IPS DF 4.7 (cell line): Measurements from ENCODE around the gene HLX.

Experiments
- DNase-seq: peaks from one replicate; pipeline ENCODE4 v3.0.0-alpha.2; 2013; ENCODE audit warnings: low spot score; ENCODE audit errors: extremely low read depth

Gene HLX

DNA sequence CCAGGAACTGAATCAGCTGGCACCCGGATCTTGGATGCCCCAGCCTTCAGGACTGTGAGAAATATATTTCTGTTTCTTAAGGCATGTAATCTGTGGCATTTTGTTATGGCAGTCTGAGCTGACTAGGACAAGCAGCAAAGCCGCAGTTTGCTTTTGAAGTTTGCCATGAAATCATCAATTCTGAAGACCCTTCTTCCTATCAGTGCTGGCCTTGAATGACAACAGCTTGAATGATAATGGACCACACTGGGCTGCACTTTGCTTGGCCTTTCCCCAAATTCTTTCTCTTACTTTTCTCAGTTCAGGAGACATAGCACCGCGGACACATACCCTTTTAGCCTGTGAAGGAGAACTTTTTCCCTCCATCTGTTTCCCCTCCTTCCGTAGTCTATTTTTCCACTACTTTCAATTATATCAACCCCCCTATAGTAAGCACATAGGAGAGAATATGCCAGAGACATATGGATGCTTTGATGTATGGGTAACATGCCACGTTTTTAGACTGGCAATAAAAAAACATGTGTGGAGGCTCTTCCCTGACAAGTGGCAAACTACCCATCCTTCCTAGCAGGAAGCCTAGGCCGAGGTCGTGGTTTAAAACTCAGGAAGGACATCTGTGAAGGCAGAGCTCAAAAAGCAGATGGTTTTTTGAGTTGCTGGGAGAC lies 42.9 kb downstream of the HLX start:
- no peak for DNase-seq

GRCh38 chr1:220922951-220923350 lies 43.7 kb downstream of the HLX start:
- no peak for DNase-seq

DNA sequence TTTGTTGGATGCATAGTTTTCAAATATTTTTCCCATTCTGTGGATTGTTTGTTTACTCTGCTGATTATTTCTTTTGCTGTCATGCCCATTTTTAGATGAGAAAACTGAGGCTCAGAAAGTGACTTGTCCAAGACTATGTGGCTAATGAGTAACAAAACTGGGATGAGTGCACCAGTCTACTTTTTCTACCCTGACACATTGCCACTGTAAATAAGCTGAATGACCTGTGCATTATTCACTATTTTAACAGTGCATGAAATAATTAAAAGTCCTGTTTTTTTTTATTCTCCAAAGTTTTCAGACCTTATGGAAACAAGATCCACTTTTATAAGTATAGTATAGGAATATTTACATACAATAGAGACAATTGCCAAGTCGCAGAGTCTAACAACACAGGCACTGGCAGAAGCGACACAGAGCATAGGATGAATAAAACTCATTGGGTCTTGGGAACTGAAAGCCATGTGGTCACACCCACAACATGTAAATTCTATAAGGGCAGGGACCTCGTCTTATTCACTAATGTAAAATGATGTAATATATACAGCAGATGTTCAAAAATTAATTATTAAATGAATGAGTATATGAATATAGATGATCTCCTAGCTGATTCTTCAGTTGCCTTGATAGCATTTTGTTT lies 45.2 kb downstream of the HLX start:
- DNase-seq: no peak

- DNase-seq: no peak
Measured at GRCh38 chr1:220925707-220926106, 46.5 kb downstream of the HLX start.

GRCh38 chr1:220926146-220926545 lies 46.9 kb downstream of the HLX start:
- no peak for DNase-seq

DNA sequence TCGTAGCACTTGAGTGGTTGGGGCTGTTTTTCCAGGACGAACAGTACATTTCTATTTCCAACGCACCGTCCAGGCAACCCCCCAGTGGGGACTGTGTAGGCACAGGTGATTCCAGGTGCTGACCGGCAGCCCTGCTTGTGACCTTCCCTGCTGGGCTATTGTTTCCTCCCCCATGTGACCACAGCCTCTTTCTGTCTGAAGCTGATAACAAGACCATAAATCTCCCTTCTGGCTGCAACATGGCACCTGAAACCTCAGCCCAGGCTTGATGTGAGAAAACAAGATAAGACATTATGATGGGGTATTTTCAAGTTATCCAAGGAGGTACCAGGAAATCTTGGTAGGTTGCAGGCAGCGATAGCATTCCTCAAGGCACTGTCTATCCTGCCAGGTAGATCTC lies 48.2 kb downstream of the HLX start:
- no peak for DNase-seq

GRCh38 chr1:220928320-220928719 lies 49.1 kb downstream of the HLX start:
- no peak for DNase-seq

DNA sequence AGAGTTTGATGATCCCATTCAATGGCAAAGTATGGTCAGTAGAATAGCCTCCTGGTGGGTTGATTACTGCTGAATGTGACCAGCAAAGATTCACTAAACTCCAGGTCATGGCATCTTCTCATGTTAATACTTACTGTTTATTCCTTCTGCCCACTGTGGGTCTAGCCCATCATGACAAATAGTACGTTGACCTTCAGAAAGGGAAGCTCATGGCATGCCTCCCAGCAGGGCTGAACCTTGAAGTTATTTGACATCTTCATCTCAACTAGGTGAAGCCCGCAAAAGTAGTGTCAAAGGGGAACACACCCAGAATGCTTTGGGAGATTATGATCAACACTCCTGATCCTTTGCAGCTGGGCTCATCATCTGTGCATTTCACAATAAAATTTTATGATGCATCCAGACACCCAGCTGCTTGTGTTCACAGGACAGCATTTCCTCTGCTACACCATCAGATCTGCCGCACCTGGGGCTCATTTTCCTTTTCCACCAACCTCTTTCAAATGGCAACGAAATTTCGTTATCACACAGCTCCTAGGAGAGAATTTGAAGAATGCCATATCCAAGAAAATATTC lies 49.6 kb downstream of the HLX start:
- no peak for DNase-seq

DNA sequence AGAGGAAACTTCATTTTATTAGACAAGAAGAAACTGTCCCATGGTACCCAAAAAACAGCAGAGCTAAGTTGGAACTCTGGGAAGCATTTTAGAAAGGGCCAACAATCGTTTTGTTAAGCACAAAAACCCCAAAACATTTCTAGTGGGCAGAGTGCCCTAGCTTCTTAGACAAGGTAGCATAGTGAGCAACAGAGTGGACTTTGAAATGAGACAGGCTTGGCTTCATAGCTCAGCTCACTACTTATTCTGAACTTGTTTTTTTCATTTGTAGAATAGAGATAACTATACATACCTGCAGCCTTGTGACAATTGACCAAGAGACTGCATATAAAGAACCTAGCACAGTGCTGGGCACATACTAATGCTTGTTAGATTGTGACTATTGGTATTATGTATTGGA lies 50.1 kb downstream of the HLX start:
- DNase-seq: no peak
